Measurements from ENCODE around the gene MRPS9.

Gene MRPS9

GRCh38 chr2:105090091-105090490 lies 52.2 kb downstream of the MRPS9 start:
- DNase-seq (ENCODE audit: low spot score): no peak
- TF ChIP-seq CTCF (IDR thresholded peaks at IDR 0.05; ENCODE audit: extremely low read depth, missing control alignments): no peak

- no peak for DNase-seq (ENCODE audit: low spot score)
- no peak for TF ChIP-seq CTCF (IDR thresholded peaks at IDR 0.05; ENCODE audit: extremely low read depth, missing control alignments)
Observed at GRCh38 chr2:105092797-105093196, 54.9 kb downstream of the MRPS9 start.

- no peak for TF ChIP-seq CTCF (IDR thresholded peaks at IDR 0.05; ENCODE audit: extremely low read depth, missing control alignments)
- DNase-seq (ENCODE audit: low spot score): no peak
Observed at GRCh38 chr2:105099153-105099552, 61.3 kb downstream of the MRPS9 start.

GRCh38 chr2:105100046-105100840 lies 62.4 kb downstream of the MRPS9 start:
- TF ChIP-seq CTCF (IDR thresholded peaks at IDR 0.05; ENCODE audit: extremely low read depth, missing control alignments): no peak
- DNase-seq (ENCODE audit: low spot score): peak; percentile 52

GRCh38 chr2:105102001-105102400 lies 64.1 kb downstream of the MRPS9 start:
- no peak for DNase-seq (ENCODE audit: low spot score)
- TF ChIP-seq CTCF (IDR thresholded peaks at IDR 0.05; ENCODE audit: extremely low read depth, missing control alignments): no peak

- DNase-seq (ENCODE audit: low spot score): no peak
- no peak for TF ChIP-seq CTCF (IDR thresholded peaks at IDR 0.05; ENCODE audit: extremely low read depth, missing control alignments)
Observed at GRCh38 chr2:105102963-105103421, 65.1 kb downstream of the MRPS9 start.

GRCh38 chr2:105103481-105103880 lies 65.6 kb downstream of the MRPS9 start:
- DNase-seq (ENCODE audit: low spot score): no peak
- no peak for TF ChIP-seq CTCF (IDR thresholded peaks at IDR 0.05; ENCODE audit: extremely low read depth, missing control alignments)

All from GM20000 (cell line).